ENCODE data around the gene TUBA1B.

The TUBA1B gene

DNA sequence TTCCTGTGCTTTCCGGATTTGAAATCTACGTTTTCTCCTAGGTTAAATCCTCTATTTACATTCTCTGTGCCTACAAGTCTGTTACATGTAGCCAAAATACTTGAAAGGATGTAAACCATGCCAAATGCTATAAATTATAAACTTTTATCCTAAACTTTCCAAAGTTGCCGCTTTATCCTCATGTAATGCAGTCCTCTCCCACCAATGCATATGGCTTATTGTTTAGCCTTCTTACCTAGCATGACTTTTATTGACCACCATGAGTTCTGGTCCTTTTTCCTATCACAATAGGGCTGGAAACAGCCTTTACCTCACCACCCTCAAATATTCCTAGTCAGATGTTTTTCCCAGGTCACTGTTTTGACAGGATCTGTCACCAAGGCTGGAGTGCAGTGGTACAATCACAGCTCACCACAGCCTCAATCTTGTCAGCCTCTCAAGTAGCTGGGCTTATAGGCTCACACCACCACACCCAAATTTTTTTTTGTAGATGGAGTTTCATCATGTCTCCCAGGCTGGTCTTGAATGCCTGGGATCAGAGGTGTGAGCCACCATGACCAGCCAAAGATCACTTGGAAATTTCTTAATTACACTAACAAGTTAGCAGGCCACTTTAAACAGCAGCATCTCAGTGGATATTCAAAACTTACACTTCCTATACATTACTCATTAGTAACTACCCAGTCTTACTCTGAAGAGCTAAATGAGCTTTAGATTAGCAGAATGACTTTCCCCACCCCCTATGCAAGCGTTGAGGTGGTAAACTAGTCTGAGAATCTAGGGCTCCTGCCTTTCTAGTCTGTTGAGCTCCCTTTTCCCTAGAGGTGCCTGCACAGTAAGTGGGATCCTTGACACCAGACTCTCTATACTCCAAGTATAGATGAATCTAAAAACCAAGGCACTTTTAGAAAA is 4.1 kb downstream of the TUBA1B start:
- Histone ChIP-seq H3K4me1 (ENCODE audit: control insufficient read depth, insufficient read depth, low read length, poor library complexity, severe bottlenecking) (no peaks in the 10 kb centered on the region), H3K36me3 (ENCODE audit: control insufficient read depth, insufficient read depth, low read length) (peaks cover 34% of the 10 kb centered on the region), H3K4me3 (ENCODE audit: extremely low read depth, insufficient read depth, low read length, poor library complexity, severe bottlenecking) (no peak overlapping the region), H3K27ac (ENCODE audit: low read depth, low read length, severe bottlenecking) (no peak overlapping the region), H3K9me3 (ENCODE audit: control insufficient read depth, low read length) (no peaks in the 10 kb centered on the region)
- 97 to 98% methylated on average over 3 to 4 of the region's 4 CpGs for WGBS, 2 experiments (ENCODE audit: insufficient coverage in 2 of 2)

DNA sequence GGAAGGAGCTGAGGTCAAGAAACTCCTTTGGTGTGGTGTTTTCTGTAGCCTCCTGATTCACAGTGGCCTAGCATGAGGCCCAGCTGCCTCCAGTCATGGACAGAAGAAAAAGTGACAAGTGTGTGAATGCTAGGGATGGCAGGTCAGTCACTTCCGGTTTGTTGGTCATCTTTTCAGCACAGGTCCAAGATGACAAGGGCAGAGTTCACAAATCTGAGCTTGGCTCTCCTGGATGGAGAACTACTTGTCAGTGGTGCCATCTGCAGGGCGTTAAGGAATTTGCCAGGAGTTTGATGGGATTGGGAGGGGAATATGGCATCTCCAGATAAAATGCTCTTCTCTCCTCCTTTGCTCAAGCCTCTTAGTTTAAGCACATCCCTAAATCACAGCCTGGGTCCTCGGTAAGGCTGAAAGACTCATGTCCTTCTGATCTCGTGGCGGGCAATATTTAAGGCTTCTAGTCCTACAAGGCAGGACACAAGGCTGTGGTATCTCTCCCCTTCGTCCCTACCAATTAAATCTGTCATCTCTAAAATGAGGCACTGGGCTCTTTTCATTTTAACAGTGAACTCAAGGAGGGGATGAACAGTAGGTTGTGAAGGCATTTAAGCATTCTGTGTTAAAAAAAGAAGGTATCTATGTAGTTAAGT is 10.0 kb downstream of the TUBA1B start:
- Histone ChIP-seq H3K27ac (ENCODE audit: low read depth, low read length, severe bottlenecking) (no peak overlapping the region), H3K4me1 (ENCODE audit: control insufficient read depth, insufficient read depth, low read length, poor library complexity, severe bottlenecking) (no peaks in the 10 kb centered on the region), H3K4me3 (ENCODE audit: extremely low read depth, insufficient read depth, low read length, poor library complexity, severe bottlenecking) (no peak overlapping the region), H3K9me3 (ENCODE audit: control insufficient read depth, low read length) (no peaks in the 10 kb centered on the region), H3K36me3 (ENCODE audit: control insufficient read depth, insufficient read depth, low read length) (no peaks in the 10 kb centered on the region)
- whole genome bisulfite sequencing, 2 experiments (ENCODE audit: insufficient coverage in 2 of 2): 26 to 28% methylated on average over 3 to 4 of the region's 6 CpGs

DNA sequence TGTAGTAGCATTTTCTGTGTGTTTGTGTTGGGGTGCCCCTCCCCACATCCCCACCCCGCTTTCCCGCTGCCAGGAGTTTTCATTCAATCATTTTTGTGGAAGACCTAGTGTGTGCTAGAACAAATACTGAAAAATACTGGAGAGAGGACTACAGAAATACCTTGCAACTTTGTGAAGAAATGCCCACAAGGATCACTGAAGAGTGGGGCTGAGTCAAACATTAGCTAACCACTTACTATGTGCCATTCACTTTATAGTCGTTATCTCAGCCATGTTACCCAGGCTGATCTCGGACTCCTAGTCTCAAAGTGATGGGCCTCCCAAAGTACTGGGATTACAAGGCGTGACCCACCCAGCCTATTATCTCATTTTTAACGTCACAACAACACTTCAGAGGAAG is 20.0 kb downstream of the TUBA1B start:
- peak overlapping the region; percentile 100 for H3K4me3 ChIP-seq (ENCODE audit: extremely low read depth, insufficient read depth, low read length, poor library complexity, severe bottlenecking)

DNA sequence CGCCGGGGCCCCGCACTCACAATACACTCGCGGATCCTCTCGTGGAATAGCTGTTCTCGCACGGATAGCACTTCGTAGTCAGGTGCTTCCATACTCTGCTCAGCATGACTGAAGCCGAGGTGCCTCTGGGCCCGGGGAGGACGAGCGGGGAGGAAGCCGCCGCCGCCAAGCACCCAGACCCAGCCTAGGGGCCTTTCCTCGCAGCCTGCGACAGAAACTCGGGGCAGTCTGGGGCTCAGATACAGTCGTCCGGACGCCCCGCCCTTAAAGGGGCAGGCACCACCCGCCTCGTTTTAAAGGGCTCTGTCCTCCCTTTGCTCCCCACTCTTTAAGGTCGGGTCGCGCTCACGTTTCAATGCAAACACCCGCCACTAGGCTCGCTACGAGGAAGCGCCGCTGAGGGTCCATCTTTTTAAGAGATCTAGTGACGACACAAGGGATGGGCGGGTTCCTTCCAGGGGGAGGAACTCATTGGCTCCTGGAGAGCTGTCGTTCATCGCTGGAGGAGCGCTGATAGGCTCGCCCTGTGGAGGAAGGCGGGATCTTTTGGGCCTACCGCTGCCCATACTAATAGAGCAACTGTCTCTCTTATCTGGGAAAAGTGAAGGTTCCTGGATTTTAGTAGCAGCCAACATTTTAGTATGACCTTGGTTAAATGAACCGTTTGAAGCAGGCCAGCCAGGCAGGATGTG is 20.6 kb downstream of the TUBA1B start, which contains the start of gene LMBR1L:
TSS of gene LMBR1L (minus strand) at position 384 of the 692 bp plus-strand sequence. CDS start at position 92, 292 bp downstream.
- peaks cover 21% of the 10 kb centered on the region for H3K36me3 ChIP-seq (ENCODE audit: control insufficient read depth, insufficient read depth, low read length)
- H3K4me3 ChIP-seq (ENCODE audit: extremely low read depth, insufficient read depth, low read length, poor library complexity, severe bottlenecking): peak within 1 kb of the TSS; percentile 100
- 0% methylated on average over 35 to 39 of the region's 43 CpGs for WGBS, 2 experiments (ENCODE audit: insufficient coverage in 2 of 2)
- H3K9me3 ChIP-seq (ENCODE audit: control insufficient read depth, low read length): no peaks in the 10 kb centered on the region
- no peaks in the 10 kb centered on the region for H3K4me1 ChIP-seq (ENCODE audit: control insufficient read depth, insufficient read depth, low read length, poor library complexity, severe bottlenecking)
- peak within 1 kb of the TSS; percentile 93 for H3K27ac ChIP-seq (ENCODE audit: low read depth, low read length, severe bottlenecking)

More for the DNA sequence above, 20.0 kb downstream of the TUBA1B start:
- Histone ChIP-seq H3K27ac (ENCODE audit: low read depth, low read length, severe bottlenecking) (no peak overlapping the region), H3K36me3 (ENCODE audit: control insufficient read depth, insufficient read depth, low read length) (peaks cover 15% of the 10 kb centered on the region), H3K9me3 (ENCODE audit: control insufficient read depth, low read length) (no peaks in the 10 kb centered on the region), H3K4me1 (ENCODE audit: control insufficient read depth, insufficient read depth, low read length, poor library complexity, severe bottlenecking) (no peaks in the 10 kb centered on the region)
- WGBS, 2 experiments (ENCODE audit: insufficient coverage in 2 of 2): 61 to 68% methylated on average over 2 to 5 of the region's 6 CpGs

DNA sequence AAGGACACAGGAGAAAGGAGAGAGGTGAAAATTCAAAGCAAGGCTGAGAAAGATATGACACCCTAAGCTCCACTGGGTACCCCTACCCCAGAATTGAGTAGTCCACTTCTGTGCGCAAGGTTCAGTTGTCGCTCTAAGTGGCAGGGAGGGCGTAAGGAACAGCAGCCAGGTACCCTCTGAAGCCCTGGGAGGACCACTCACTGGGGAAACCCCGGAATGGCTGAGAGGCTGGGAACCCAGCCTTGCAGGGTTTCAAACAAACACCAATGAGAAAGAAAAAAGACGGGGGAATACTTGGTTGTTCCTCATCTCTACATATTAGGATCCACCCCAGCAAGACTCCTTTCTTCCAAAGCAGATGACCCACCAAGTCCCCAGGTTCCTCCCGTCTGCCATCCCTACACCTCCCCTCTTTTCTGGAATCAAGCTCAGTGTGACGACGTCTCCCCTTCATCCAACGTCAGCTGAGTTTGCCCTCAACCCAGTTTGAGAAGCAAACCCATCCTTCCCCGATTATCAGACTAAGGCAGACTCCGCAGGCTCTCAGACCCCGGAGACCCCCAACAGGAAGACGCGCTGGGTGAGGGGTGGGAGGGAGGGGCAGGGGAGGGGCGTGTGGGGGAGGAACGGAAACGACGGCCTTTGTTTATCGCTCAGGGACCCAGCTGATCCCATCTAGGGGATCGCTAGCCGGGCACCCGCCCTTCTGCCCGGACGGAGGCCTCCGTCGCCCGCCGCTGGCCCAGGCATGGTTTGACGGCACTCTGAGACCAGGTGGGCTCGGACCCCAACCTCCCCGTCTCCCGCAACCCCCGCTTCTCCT is 21.3 kb downstream of the TUBA1B start:
- 2 to 7% methylated on average over 19 to 25 of the region's 33 CpGs for WGBS, 2 experiments (ENCODE audit: insufficient coverage in 2 of 2)

DNA sequence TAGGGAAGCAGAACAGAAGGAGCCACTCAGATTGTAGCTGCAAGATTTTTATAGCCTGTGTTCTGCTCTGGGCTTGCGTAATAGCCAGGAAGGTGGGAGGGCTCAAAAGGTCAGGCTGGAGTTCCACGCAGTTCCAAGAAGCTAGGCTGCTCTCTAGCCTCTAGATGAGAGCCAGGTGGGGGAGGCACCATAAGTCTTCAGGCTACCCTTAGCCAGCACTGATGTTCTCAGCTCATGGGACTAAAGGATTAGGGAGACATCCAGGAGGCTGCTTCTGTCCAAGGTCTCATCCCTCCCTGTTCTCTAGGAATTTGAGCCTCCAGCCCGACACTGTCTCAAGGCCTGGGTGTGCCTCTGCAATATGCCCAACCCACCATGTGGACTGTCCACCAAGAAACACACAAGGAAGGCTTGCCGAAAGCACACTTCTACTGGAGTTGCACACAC is 22.2 kb downstream of the TUBA1B start:
- H3K36me3 ChIP-seq (ENCODE audit: control insufficient read depth, insufficient read depth, low read length): peaks cover 37% of the 10 kb centered on the region
- H3K27ac ChIP-seq (ENCODE audit: low read depth, low read length, severe bottlenecking): peak overlapping the region; percentile 36
- peak overlapping the region; percentile 100 for H3K4me3 ChIP-seq (ENCODE audit: extremely low read depth, insufficient read depth, low read length, poor library complexity, severe bottlenecking)
- H3K4me1 ChIP-seq (ENCODE audit: control insufficient read depth, insufficient read depth, low read length, poor library complexity, severe bottlenecking): no peaks in the 10 kb centered on the region
- H3K9me3 ChIP-seq (ENCODE audit: control insufficient read depth, low read length): no peaks in the 10 kb centered on the region
- WGBS, 2 experiments (ENCODE audit: insufficient coverage in 2 of 2): 91 to 100% methylated on average over 3 to 4 of the region's 4 CpGs

More for the DNA sequence above, 21.3 kb downstream of the TUBA1B start:
- Histone ChIP-seq H3K36me3 (ENCODE audit: control insufficient read depth, insufficient read depth, low read length) (peaks cover 28% of the 10 kb centered on the region), H3K4me3 (ENCODE audit: extremely low read depth, insufficient read depth, low read length, poor library complexity, severe bottlenecking) (peak overlapping the region; percentile 100), H3K27ac (ENCODE audit: low read depth, low read length, severe bottlenecking) (peak overlapping the region; percentile 93), H3K9me3 (ENCODE audit: control insufficient read depth, low read length) (no peaks in the 10 kb centered on the region), H3K4me1 (ENCODE audit: control insufficient read depth, insufficient read depth, low read length, poor library complexity, severe bottlenecking) (no peaks in the 10 kb centered on the region)

DNA sequence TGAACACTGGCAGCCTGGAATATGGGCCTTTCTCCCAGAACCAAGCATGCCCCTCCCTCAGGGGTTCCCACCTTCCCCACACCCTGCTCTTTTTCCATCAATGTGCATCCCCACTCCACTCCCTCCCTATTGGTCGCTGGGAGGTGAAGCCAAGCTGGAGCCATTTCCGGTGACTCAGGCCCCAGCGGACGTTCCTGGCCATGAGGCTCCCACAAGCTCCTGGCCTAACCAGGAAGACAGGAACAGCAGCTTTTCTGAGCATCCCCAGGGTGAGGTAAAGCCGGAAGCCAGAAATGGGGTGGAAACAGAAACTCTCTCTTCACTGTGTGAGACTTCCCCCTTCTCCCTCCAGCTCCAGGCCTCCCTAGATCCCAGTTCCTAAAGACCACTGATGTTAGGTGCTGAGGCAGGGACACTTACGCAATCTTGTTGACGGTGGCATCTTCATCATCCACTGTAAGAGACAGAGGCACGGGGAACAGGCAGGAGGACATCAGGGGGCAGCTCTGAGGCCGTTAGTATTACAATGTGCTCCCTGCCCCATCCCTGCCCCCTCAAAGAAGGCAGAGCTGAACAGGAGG is 25.6 kb downstream of the TUBA1B start:
- Histone ChIP-seq H3K4me3 (ENCODE audit: extremely low read depth, insufficient read depth, low read length, poor library complexity, severe bottlenecking) (no peak overlapping the region), H3K36me3 (ENCODE audit: control insufficient read depth, insufficient read depth, low read length) (peaks cover 71% of the 10 kb centered on the region), H3K9me3 (ENCODE audit: control insufficient read depth, low read length) (no peaks in the 10 kb centered on the region), H3K4me1 (ENCODE audit: control insufficient read depth, insufficient read depth, low read length, poor library complexity, severe bottlenecking) (no peaks in the 10 kb centered on the region), H3K27ac (ENCODE audit: low read depth, low read length, severe bottlenecking) (no peak overlapping the region)
- WGBS, 2 experiments (ENCODE audit: insufficient coverage in 2 of 2): 95 to 100% methylated on average over 3 to 8 of the region's 9 CpGs

DNA sequence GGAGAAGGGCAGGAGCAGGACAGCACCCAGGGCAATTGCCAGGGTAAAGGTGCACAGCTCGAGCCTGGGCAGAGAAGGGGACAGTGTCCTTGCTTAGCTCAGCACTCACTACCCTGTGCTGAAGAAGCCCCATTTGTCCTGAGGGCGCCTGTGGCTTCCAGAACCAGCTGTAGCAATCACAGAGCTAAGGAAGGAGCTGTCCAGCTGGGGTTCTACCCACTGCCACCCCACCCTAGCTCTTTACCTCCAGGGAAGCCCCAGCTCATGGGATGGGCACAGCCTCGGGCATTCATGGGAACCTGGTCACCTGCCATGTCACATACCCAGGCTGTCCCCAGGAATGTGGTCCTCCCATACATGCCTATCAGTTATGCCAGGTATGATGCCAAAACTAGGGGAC is 26.4 kb downstream of the TUBA1B start:
- Histone ChIP-seq H3K4me3 (ENCODE audit: extremely low read depth, insufficient read depth, low read length, poor library complexity, severe bottlenecking) (no peak overlapping the region), H3K36me3 (ENCODE audit: control insufficient read depth, insufficient read depth, low read length) (peaks cover 79% of the 10 kb centered on the region), H3K4me1 (ENCODE audit: control insufficient read depth, insufficient read depth, low read length, poor library complexity, severe bottlenecking) (no peaks in the 10 kb centered on the region), H3K27ac (ENCODE audit: low read depth, low read length, severe bottlenecking) (no peak overlapping the region), H3K9me3 (ENCODE audit: control insufficient read depth, low read length) (no peaks in the 10 kb centered on the region)
- WGBS, 2 experiments (ENCODE audit: insufficient coverage in 2 of 2): 95 to 96% methylated on average over 3 of the region's 3 CpGs

DNA sequence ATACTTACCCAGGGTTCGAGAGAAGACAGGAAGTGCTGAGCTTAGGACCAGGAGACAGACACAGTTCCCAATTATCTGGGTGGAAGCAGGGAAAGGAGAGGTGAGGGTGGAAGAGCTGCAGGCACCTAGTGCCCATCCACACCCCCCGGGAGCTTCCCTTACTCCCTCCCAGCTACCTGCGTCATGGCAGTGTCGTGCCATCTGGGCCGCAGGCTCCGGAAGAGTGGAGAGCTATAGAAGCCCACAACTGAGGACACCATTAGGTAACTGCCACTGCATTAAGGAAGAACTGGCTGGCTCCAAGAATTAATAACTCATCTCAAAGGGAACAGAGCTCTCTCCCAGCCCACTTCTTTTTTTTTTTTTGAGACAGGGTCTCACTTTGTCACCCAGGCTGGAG is 30.8 kb downstream of the TUBA1B start:
- WGBS, 2 experiments (ENCODE audit: insufficient coverage in 2 of 2): 88 to 92% methylated on average over 4 of the region's 6 CpGs
- H3K36me3 ChIP-seq (ENCODE audit: control insufficient read depth, insufficient read depth, low read length): peaks cover 92% of the 10 kb centered on the region

More for the DNA sequence above, 30.8 kb downstream of the TUBA1B start:
- Histone ChIP-seq H3K4me3 (ENCODE audit: extremely low read depth, insufficient read depth, low read length, poor library complexity, severe bottlenecking) (no peak overlapping the region), H3K27ac (ENCODE audit: low read depth, low read length, severe bottlenecking) (no peak overlapping the region), H3K4me1 (ENCODE audit: control insufficient read depth, insufficient read depth, low read length, poor library complexity, severe bottlenecking) (no peaks in the 10 kb centered on the region), H3K9me3 (ENCODE audit: control insufficient read depth, low read length) (no peaks in the 10 kb centered on the region)

Measured in mesodermal cell (in vitro differentiated cells).